Upper lobe of left lung (tissue), 6 donors: Measurements from ENCODE around the gene SLC35D3. TPM values are rescaled to one million over a fixed set of nuclear protein-coding genes. Genes with fewer than 3 reads are reported as not detected.
"Not testable (repeated sequence)": the region's sequence is repeated elsewhere in the genome, so short reads cannot be mapped to it uniquely, and the experiment has no call there.

Experiments
- ATAC-seq, 2 donors: fragments of 200-7000 bp; cut with Tn5 transposase; one replicate each; pipeline ENCODE4 v1.9.1; 2022; ENCODE audit warnings: mild to moderate bottlenecking in 2 of 2, moderate library complexity in 2 of 2; ENCODE audit not compliant: low FRiP score in 2 of 2
- DNase-seq, 2 donors: peaks; one replicate each; pipeline ENCODE4 v3.0.0-alpha.2; 2019 to 2020
- H3K27ac ChIP-seq, 4 donors: fragments of 200-600 bp; sonication (generic); one replicate each; pipeline ENCODE4 v1.5.1; 2016 to 2019
- H3K27me3 ChIP-seq, 4 donors: fragments of 200-600 bp; sonication (generic); one replicate each; pipeline ENCODE4 v1.5.1; 2017 to 2019
- H3K36me3 ChIP-seq, 4 donors: fragments of 200-600 bp; sonication (generic); one replicate each; pipeline ENCODE4 v1.5.1; 2016 to 2019
- H3K4me1 ChIP-seq, 4 donors: fragments of 200-600 bp; sonication (generic); one replicate each; pipeline ENCODE4 v1.5.1; 2018 to 2019
- H3K4me3 ChIP-seq, 4 donors: fragments of 200-600 bp; sonication (generic); one replicate each; pipeline ENCODE4 v1.5.1; 2017 to 2019; ENCODE audit warnings: mild to moderate bottlenecking in 2 of 4, moderate library complexity in 1 of 4
- H3K9me3 ChIP-seq, 4 donors: fragments of 200-600 bp; sonication (generic); one replicate each; pipeline ENCODE4 v1.5.1; 2018 to 2019
- EP300 ChIP-seq, 4 donors: sonication (generic); formaldehyde crosslinking; IDR thresholded peaks; one replicate each; pipeline ENCODE4 v1.5.1; 2017; ENCODE audit warnings: antibody characterized with exemption in 4 of 4, control low read depth in 2 of 4
- POLR2A ChIP-seq, 4 donors: fragments of 450-650 bp; IDR thresholded peaks; one replicate each; pipeline ENCODE4 v1.5.1; 2016 to 2017; ENCODE audit warnings: antibody characterized with exemption in 4 of 4, mild to moderate bottlenecking in 2 of 4
- POLR2AphosphoS5 ChIP-seq, 2 donors: sonication (generic); formaldehyde crosslinking; IDR thresholded peaks; one replicate each; pipeline ENCODE4 v1.5.1; 2017; ENCODE audit warnings: antibody characterized with exemption in 2 of 2
- WGBS, 2 donors: methylation state at CpG; one replicate each; pipeline ENCODE4 v1.1.5; 2017 to 2018; 5-methylcytosine and 5-hydroxymethylcytosine counted together
- total RNA-seq, 6 donors: library from RNA; depleted of rRNA in 4 of 6; stranded (reverse); fragments of >200 nt in 4 of 6; gene quantifications; one replicate each; pipeline versions ENCODE4 v1.1.0 to v1.2.1, GENCODE V29; 2016 to 2021
- TF ChIP-seq, protein P1 (sequence below), 6 experiments: fragments of 450-650 bp in 4 of 6; fragments of 200-600 bp in 2 of 6; sonication (generic) in 2 of 6; IDR thresholded peaks; one replicate each; pipeline ENCODE4 v1.5.1; 2016 to 2019; ENCODE audit warnings: antibody characterized with exemption in 6 of 6
- donor health status: DM: no; HTN: no; CAD: no; lungs with moderate emphysema.
- donor health status: DM: no; HTN: yes; CAD: no; lungs with severe emphysema.

The SLC35D3 gene
- total RNA-seq, 6 donors from 2014 or later: 0.13 TPM; not detected in 5

- no peak for DNase-seq
- Histone ChIP-seq H3K36me3 (no peaks in the 10 kb centered on the region), H3K4me1 (peaks cover 0 to 9% (median 2%) of the 10 kb centered on the region in 4 donors), H3K27me3 (no peaks in the 10 kb centered on the region), H3K4me3 (no peak overlapping the region), H3K9me3 (no peaks in the 10 kb centered on the region), H3K27ac (no peak overlapping the region)
- no peak for ATAC-seq
- WGBS, 2 donors: 95 to 97% methylated on average over 5 of the region's 5 CpGs
- TF ChIP-seq POLR2A (IDR thresholded peaks at IDR 0.05): no peak
- no peak for TF ChIP-seq POLR2AphosphoS5 (IDR thresholded peaks at IDR 0.05)
- TF ChIP-seq EP300 (IDR thresholded peaks at IDR 0.05): no peak
Observed at GRCh38 chr6:136958168-136958567, 36.1 kb downstream of the SLC35D3 start.

GRCh38 chr6:136959471-136959891 lies 37.4 kb downstream of the SLC35D3 start:
- TF ChIP-seq POLR2A (IDR thresholded peaks at IDR 0.05): no peak
- ATAC-seq (peak; percentile 44 to 55), DNase-seq (peak; percentile 28 to 56)
- Histone ChIP-seq H3K4me3 (no peak overlapping the region), H3K4me1 (peaks cover 0 to 9% (median 2%) of the 10 kb centered on the region in 4 donors), H3K27ac (no peak overlapping the region), H3K27me3 (no peaks in the 10 kb centered on the region), H3K9me3 (no peaks in the 10 kb centered on the region), H3K36me3 (no peaks in the 10 kb centered on the region)
- WGBS, 2 donors: 54 to 56% methylated on average over 14 of the region's 14 CpGs

- not testable (repeated sequence) for H3K9me3 ChIP-seq, DNase-seq, ATAC-seq, H3K27me3 ChIP-seq, H3K4me3 ChIP-seq, H3K27ac ChIP-seq, H3K36me3 ChIP-seq, H3K4me1 ChIP-seq
- WGBS, 2 donors: 80% methylated on average over 6 of the region's 6 CpGs
Observed at GRCh38 chr6:136959935-136960334, 37.8 kb downstream of the SLC35D3 start.

DNA sequence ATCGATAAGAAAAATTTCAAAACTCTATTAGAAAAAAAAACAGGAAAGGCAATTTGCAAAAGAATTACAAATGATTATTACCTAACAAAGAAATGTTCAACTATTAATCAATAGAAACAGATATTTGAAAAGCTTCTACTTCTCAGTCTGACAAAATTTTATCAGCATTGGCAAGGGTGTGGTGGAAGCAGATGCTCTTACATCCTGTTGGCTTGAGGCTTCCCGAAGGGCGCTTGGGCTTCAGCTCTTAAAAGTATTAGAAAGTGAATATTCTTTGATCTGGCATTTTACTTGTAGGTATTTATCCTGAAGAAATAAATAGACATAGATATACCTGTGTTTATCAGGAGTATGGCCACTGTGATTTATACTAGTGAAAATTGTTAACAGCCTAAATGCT lies 38.7 kb downstream of the SLC35D3 start:
- TF ChIP-seq POLR2A (IDR thresholded peaks at IDR 0.05) (no peak), EP300 (IDR thresholded peaks at IDR 0.05) (no peak)
- Histone ChIP-seq H3K4me1 (peaks cover 0 to 9% (median 2%) of the 10 kb centered on the region in 4 donors), H3K9me3 (no peaks in the 10 kb centered on the region), H3K27me3 (no peaks in the 10 kb centered on the region), H3K4me3 (no peak overlapping the region), H3K27ac (no peak overlapping the region), H3K36me3 (no peaks in the 10 kb centered on the region)
- WGBS, 2 donors: 68 to 75% methylated on average over 3 of the region's 3 CpGs
- no peak for DNase-seq
- ATAC-seq: no peak

- DNase-seq (no peak), ATAC-seq (no peak)
- Histone ChIP-seq H3K27me3 (no peaks in the 10 kb centered on the region), H3K36me3 (no peaks in the 10 kb centered on the region), H3K4me1 (peaks cover 0 to 6% (median 1%) of the 10 kb centered on the region in 4 donors), H3K27ac (no peak overlapping the region), H3K4me3 (no peak overlapping the region), H3K9me3 (no peaks in the 10 kb centered on the region)
- 79 to 83% methylated on average over 5 of the region's 5 CpGs for WGBS, 2 donors
- TF ChIP-seq POLR2A (IDR thresholded peaks at IDR 0.05) (no peak), EP300 (IDR thresholded peaks at IDR 0.05) (no peak), POLR2AphosphoS5 (IDR thresholded peaks at IDR 0.05) (no peak)
- TF ChIP-seq, protein P1, sequence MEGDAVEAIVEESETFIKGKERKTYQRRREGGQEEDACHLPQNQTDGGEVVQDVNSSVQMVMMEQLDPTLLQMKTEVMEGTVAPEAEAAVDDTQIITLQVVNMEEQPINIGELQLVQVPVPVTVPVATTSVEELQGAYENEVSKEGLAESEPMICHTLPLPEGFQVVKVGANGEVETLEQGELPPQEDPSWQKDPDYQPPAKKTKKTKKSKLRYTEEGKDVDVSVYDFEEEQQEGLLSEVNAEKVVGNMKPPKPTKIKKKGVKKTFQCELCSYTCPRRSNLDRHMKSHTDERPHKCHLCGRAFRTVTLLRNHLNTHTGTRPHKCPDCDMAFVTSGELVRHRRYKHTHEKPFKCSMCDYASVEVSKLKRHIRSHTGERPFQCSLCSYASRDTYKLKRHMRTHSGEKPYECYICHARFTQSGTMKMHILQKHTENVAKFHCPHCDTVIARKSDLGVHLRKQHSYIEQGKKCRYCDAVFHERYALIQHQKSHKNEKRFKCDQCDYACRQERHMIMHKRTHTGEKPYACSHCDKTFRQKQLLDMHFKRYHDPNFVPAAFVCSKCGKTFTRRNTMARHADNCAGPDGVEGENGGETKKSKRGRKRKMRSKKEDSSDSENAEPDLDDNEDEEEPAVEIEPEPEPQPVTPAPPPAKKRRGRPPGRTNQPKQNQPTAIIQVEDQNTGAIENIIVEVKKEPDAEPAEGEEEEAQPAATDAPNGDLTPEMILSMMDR (IDR thresholded peaks at IDR 0.05): no peak
Observed at GRCh38 chr6:136961848-136962247, 39.7 kb downstream of the SLC35D3 start.

DNA sequence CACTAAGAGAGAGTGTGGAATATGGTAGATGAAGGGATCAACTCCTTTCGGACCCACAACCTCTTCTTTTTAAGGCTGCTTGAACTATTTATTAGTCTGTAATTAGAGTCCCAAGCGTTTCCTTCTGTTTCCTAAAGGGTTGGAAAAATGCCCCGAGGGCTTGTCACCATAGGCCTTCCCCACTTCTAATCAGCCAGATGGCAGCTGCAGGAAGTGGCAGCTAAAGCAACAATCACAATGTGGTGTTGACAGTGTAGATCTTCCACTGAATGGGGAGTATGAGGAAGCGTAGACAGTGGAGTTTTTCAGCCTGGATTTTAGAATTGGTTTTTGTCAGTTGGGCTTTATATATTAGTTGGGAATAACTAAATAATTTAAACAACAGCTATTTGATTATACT lies 40.6 kb downstream of the SLC35D3 start:
- WGBS, 2 donors: 31 to 36% methylated on average over 4 of the region's 4 CpGs
- ATAC-seq (no peak), DNase-seq (no peak)
- Histone ChIP-seq H3K27ac (no peak overlapping the region), H3K4me1 (no peaks in the 10 kb centered on the region), H3K27me3 (no peaks in the 10 kb centered on the region), H3K9me3 (no peaks in the 10 kb centered on the region), H3K36me3 (no peaks in the 10 kb centered on the region), H3K4me3 (no peak overlapping the region)
- no peak for TF ChIP-seq POLR2A (IDR thresholded peaks at IDR 0.05)
- no peak for TF ChIP-seq POLR2AphosphoS5 (IDR thresholded peaks at IDR 0.05)
- TF ChIP-seq, protein P1 (IDR thresholded peaks at IDR 0.05): no peak
- TF ChIP-seq EP300 (IDR thresholded peaks at IDR 0.05): no peak

DNA sequence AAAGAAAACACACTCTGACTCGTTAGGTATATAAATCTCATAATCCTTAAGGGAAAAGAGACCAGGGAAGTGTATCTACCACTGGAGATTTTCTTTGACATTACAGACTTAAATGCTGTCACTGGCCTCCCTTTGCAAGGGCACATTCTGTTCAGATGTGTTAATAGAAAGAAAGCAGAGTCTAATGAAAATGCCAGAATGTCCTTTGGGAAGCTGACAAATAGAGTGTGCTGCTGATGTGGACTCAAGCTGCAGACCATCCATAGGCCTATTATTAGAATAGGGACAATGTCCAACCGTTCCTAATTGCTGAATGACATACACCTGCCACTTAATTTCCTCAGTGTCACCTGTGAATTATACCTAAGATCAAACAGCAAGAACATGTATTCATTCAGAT lies 41.2 kb downstream of the SLC35D3 start:
- WGBS, 2 donors: 61 to 64% methylated on average over 2 of the region's 2 CpGs
- Histone ChIP-seq H3K27me3 (no peaks in the 10 kb centered on the region), H3K4me3 (no peak overlapping the region), H3K36me3 (no peaks in the 10 kb centered on the region), H3K27ac (no peak overlapping the region), H3K4me1 (peaks cover 0 to 4% (median 0%) of the 10 kb centered on the region in 4 donors), H3K9me3 (no peaks in the 10 kb centered on the region)
- DNase-seq (no peak), ATAC-seq (no peak)
- TF ChIP-seq POLR2A (IDR thresholded peaks at IDR 0.05): no peak
- TF ChIP-seq, protein P1 (IDR thresholded peaks at IDR 0.05): no peak
- TF ChIP-seq EP300 (IDR thresholded peaks at IDR 0.05): no peak
- TF ChIP-seq POLR2AphosphoS5 (IDR thresholded peaks at IDR 0.05): no peak
